NK-92 (cell line): ENCODE measurements around the gene ATG4C.
A peak's percentile ranks its signal among the peaks of the same experiment; 100 is the strongest.
"Not testable (repeated sequence)": the region's sequence is repeated elsewhere in the genome, so short reads cannot be mapped to it uniquely, and the experiment has no call there.

Source experiments
- DNase-seq: peaks from one replicate; lab custom pipeline; 2025; ENCODE audit not compliant: unreplicated experiment; lab: John Stamatoyannopoulos, UW

The ATG4C gene

GRCh38 chr1:62783736-62784508 lies at the start of gene ATG4C:
Gene ATG4C, plus strand, starts transcription at chr1:62784132. Its CDS starts 19,655 bp downstream, at chr1:62803787.
- peak; percentile 79 for DNase-seq

- DNase-seq = no peak
Observed at GRCh38 chr1:62735491-62736171, 48.3 kb upstream of the ATG4C start.

GRCh38 chr1:62740701-62741100 lies 43.2 kb upstream of the ATG4C start:
- DNase-seq = not testable (repeated sequence)

GRCh38 chr1:62744611-62745577 lies 39.0 kb upstream of the ATG4C start:
- no peak for DNase-seq

- DNase-seq = no peak
Observed at GRCh38 chr1:62746086-62746808, 37.7 kb upstream of the ATG4C start.

- DNase-seq = no peak
Observed at GRCh38 chr1:62746809-62747138, 37.2 kb upstream of the ATG4C start.

GRCh38 chr1:62753031-62753965 lies 30.6 kb upstream of the ATG4C start:
- DNase-seq = no peak

GRCh38 chr1:62754938-62755337 lies 29.0 kb upstream of the ATG4C start:
- not testable (repeated sequence) for DNase-seq

GRCh38 chr1:62756255-62756884 lies 27.6 kb upstream of the ATG4C start:
- DNase-seq = not testable (repeated sequence)

GRCh38 chr1:62759232-62759875 lies 24.6 kb upstream of the ATG4C start:
- DNase-seq = not testable (repeated sequence)

GRCh38 chr1:62760021-62760782 lies 23.7 kb upstream of the ATG4C start:
- DNase-seq = not testable (repeated sequence)

GRCh38 chr1:62761223-62761870 lies 22.6 kb upstream of the ATG4C start:
- not testable (repeated sequence) for DNase-seq

- DNase-seq = not testable (repeated sequence)
Observed at GRCh38 chr1:62762027-62762426, 21.9 kb upstream of the ATG4C start.

GRCh38 chr1:62765981-62766380 lies 18.0 kb upstream of the ATG4C start:
- no peak for DNase-seq

- DNase-seq = not testable (repeated sequence)
Observed at GRCh38 chr1:62768551-62768950, 15.4 kb upstream of the ATG4C start.

GRCh38 chr1:62772607-62773295 lies 11.2 kb upstream of the ATG4C start:
- DNase-seq = no peak

- DNase-seq = no peak
Observed at GRCh38 chr1:62774006-62774405, 9.9 kb upstream of the ATG4C start.
